KMS-11 (cell line): ENCODE results near the gene SPTBN5.

Source experiments
- H2AFZ ChIP-seq: fragments of 200-600 bp; sonication (generic); 2 replicates; pipeline ENCODE4 v1.6.1; 2016; ENCODE audit warnings: antibody characterized with exemption, mixed run types, low read depth
- H3K27ac ChIP-seq: fragments of 200-600 bp; sonication (generic); 2 replicates; pipeline ENCODE4 v1.6.1; 2016; ENCODE audit warnings: mild to moderate bottlenecking, mixed run types
- H3K27me3 ChIP-seq: fragments of 200-600 bp; sonication (generic); 2 replicates; pipeline ENCODE4 v1.6.1; 2017; ENCODE audit warnings: mild to moderate bottlenecking, low read depth, mixed run types, moderate library complexity; ENCODE audit not compliant: insufficient read depth
- H3K36me3 ChIP-seq: fragments of 200-600 bp; sonication (generic); 2 replicates; pipeline ENCODE4 v1.6.1; 2017; ENCODE audit warnings: mild to moderate bottlenecking, mixed run types; ENCODE audit not compliant: insufficient read depth
- H3K4me1 ChIP-seq: fragments of 200-600 bp; sonication (generic); 2 replicates; pipeline ENCODE4 v1.6.1; 2016; ENCODE audit warnings: mild to moderate bottlenecking, low read depth, mixed run types; ENCODE audit not compliant: poor library complexity, severe bottlenecking
- H3K4me2 ChIP-seq: fragments of 200-600 bp; sonication (generic); 2 replicates; pipeline ENCODE4 v1.7.0; 2016; ENCODE audit warnings: mild to moderate bottlenecking, mixed run types
- H3K4me3 ChIP-seq: fragments of 200-600 bp; sonication (generic); IDR thresholded peaks from 2 replicates; pipeline ENCODE4 v1.6.1; 2017; ENCODE audit warnings: low read depth, low read length, mixed read lengths; ENCODE audit not compliant: insufficient read depth
- H3K79me2 ChIP-seq: fragments of 200-600 bp; sonication (generic); 2 replicates; pipeline ENCODE4 v1.6.1; 2016; ENCODE audit warnings: low read depth, mixed run types; ENCODE audit not compliant: insufficient read depth
- H3K9ac ChIP-seq: fragments of 200-600 bp; sonication (generic); 2 replicates; pipeline ENCODE4 v1.6.1; 2016; ENCODE audit warnings: mild to moderate bottlenecking, mixed run types
- H4K20me1 ChIP-seq: fragments of 200-600 bp; sonication (generic); 2 replicates; pipeline ENCODE4 v1.6.1; 2016; ENCODE audit warnings: mild to moderate bottlenecking, mixed run types; ENCODE audit not compliant: insufficient read depth
- TF ChIP-seq, protein P1 (sequence below): fragments of 200-600 bp; sonication (generic); conservative IDR thresholded peaks from 2 replicates; pipeline ENCODE4 v1.6.1; 2017; ENCODE audit warnings: low read depth, mild to moderate bottlenecking, antibody characterized with exemption, low read length, moderate library complexity, mixed read lengths

Gene SPTBN5

GRCh38 chr15:41857316-41857715 lies 36.5 kb downstream of the SPTBN5 start:
- Histone ChIP-seq H3K27me3 (peaks cover 2% of the 10 kb centered on the region; the same call in 1 of the 2 replicates), H3K79me2 (no peaks in the 10 kb centered on the region), H2AFZ (no peak overlapping the region), H3K36me3 (no peaks in the 10 kb centered on the region), H3K4me3 (no peak overlapping the region), H3K4me2 (no peak overlapping the region), H3K27ac (no peak overlapping the region), H3K4me1 (no peaks in the 10 kb centered on the region), H3K9ac (no peak overlapping the region), H4K20me1 (no peaks in the 10 kb centered on the region)
- TF ChIP-seq, protein P1, sequence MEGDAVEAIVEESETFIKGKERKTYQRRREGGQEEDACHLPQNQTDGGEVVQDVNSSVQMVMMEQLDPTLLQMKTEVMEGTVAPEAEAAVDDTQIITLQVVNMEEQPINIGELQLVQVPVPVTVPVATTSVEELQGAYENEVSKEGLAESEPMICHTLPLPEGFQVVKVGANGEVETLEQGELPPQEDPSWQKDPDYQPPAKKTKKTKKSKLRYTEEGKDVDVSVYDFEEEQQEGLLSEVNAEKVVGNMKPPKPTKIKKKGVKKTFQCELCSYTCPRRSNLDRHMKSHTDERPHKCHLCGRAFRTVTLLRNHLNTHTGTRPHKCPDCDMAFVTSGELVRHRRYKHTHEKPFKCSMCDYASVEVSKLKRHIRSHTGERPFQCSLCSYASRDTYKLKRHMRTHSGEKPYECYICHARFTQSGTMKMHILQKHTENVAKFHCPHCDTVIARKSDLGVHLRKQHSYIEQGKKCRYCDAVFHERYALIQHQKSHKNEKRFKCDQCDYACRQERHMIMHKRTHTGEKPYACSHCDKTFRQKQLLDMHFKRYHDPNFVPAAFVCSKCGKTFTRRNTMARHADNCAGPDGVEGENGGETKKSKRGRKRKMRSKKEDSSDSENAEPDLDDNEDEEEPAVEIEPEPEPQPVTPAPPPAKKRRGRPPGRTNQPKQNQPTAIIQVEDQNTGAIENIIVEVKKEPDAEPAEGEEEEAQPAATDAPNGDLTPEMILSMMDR = no peak

DNA sequence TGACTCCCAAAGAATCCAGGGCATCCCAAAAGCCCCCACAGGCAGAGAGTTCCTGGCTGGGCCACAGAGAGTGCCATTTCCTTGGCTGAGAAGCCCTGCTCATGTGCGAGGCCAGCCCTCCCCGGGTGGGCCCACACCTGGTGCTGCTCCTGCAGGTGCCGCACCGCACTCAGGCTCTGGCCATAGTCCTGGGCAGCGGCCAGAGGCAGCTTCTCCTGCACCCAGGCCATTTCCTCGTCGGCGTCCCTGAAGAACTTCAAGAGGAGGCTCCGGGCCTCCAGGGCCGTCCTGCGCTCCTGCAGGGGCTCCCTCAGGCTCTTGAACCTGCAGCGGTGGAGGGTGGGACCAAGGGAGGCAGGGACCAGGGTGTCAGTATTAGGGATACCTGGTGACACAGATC lies 37.1 kb downstream of the SPTBN5 start:
- H3K9ac ChIP-seq = no peak overlapping the region
- no peak overlapping the region for H2AFZ ChIP-seq
- no peaks in the 10 kb centered on the region for H3K36me3 ChIP-seq
- H3K79me2 ChIP-seq = no peaks in the 10 kb centered on the region
- TF ChIP-seq, protein P1 = no peak
- no peak overlapping the region for H3K27ac ChIP-seq
- no peak overlapping the region for H3K4me2 ChIP-seq
- no peaks in the 10 kb centered on the region for H4K20me1 ChIP-seq
- no peak overlapping the region for H3K4me3 ChIP-seq
- no peaks in the 10 kb centered on the region; the same call in 1 of the 2 replicates for H3K27me3 ChIP-seq
- H3K4me1 ChIP-seq = no peaks in the 10 kb centered on the region

- Histone ChIP-seq H3K9ac (no peak overlapping the region), H2AFZ (no peak overlapping the region), H3K27me3 (no peaks in the 10 kb centered on the region; the same call in 1 of the 2 replicates), H3K27ac (no peak overlapping the region), H3K36me3 (no peaks in the 10 kb centered on the region), H3K4me1 (no peaks in the 10 kb centered on the region), H3K4me2 (no peak overlapping the region), H3K4me3 (no peak overlapping the region), H4K20me1 (no peaks in the 10 kb centered on the region), H3K79me2 (no peaks in the 10 kb centered on the region)
- TF ChIP-seq, protein P1 = no peak
Measured at GRCh38 chr15:41856262-41856661, 37.6 kb downstream of the SPTBN5 start.

DNA sequence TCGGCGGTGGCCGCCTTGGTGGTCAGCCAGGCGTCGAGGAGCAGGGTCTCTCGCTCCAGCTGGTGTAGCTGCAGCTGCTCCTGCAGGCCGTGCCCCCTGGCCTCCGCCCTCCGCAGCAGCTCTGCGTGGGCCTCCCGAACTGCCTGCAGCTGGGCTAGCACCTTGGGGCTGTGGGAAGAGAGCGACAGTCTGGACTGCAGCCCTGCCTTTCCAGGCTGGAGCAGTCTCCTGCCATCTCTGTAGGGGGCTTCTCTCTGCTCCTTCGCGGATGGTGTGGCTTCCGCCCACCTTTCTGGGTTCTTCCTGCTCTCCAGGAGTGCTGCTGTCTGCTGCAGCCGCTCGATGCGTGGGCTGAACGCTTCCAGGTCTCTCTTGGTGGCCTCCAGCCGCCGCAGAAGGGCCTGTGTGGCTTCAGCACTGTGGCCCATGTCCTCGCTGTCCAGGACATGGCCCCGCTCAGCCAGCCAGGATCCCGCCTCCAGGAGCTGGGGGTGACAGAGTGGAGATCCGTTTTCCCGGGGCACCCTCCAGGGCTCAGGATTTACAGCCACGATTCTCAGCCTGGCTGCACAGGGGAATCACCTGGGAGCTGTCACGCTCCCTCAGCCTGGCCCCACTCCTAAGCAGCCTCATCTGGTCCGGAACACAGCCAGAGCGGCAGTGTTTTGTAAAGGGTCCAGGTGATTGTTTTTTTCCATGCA lies 38.4 kb downstream of the SPTBN5 start:
- TF ChIP-seq, protein P1 = no peak
- Histone ChIP-seq H3K27ac (no peak overlapping the region), H3K36me3 (no peaks in the 10 kb centered on the region), H2AFZ (no peak overlapping the region), H3K27me3 (no peaks in the 10 kb centered on the region), H3K4me2 (no peak overlapping the region), H3K79me2 (no peaks in the 10 kb centered on the region), H4K20me1 (no peaks in the 10 kb centered on the region), H3K9ac (no peak overlapping the region), H3K4me1 (no peaks in the 10 kb centered on the region), H3K4me3 (no peak overlapping the region)
